Neuronal stem cell (in vitro differentiated cells): Measurements from ENCODE around the gene CCDC187.

Experiments
- DNase-seq: peaks from one replicate; pipeline ENCODE4 v3.0.0-alpha.2; 2013; ENCODE audit warnings: low spot score
- H2AFZ ChIP-seq: one replicate; pipeline ENCODE4 v1.6.1; 2013; ENCODE audit warnings: mild to moderate bottlenecking, low read length, inconsistent platforms
- H2AK5ac ChIP-seq: 2 replicates; pipeline ENCODE4 v1.6.1; 2013; ENCODE audit warnings: low read depth, mild to moderate bottlenecking, inconsistent platforms, low read length, moderate library complexity, mixed read lengths
- H2BK120ac ChIP-seq: 2 replicates; pipeline ENCODE4 v1.6.1; 2013; ENCODE audit warnings: low read depth, mild to moderate bottlenecking, inconsistent platforms, low read length, moderate library complexity, mixed read lengths
- H2BK12ac ChIP-seq: one replicate; pipeline ENCODE4 v1.6.1; 2013; ENCODE audit warnings: low read length, inconsistent platforms
- H2BK15ac ChIP-seq: 2 replicates; pipeline ENCODE4 v1.6.1; 2013; ENCODE audit warnings: mild to moderate bottlenecking, low read length, inconsistent platforms, mixed read lengths
- H2BK5ac ChIP-seq: one replicate; pipeline ENCODE4 v1.6.1; 2013; ENCODE audit warnings: inconsistent platforms, mild to moderate bottlenecking, low read length, moderate library complexity
- H3K14ac ChIP-seq: one replicate; pipeline ENCODE4 v1.6.1; 2013; ENCODE audit warnings: low read length, inconsistent platforms
- H3K18ac ChIP-seq: 2 replicates; pipeline ENCODE4 v1.6.1; 2013; ENCODE audit warnings: low read length, inconsistent platforms
- H3K23ac ChIP-seq: 2 replicates; pipeline ENCODE4 v1.6.1; 2013; ENCODE audit warnings: low read depth, mild to moderate bottlenecking, mixed read lengths, low read length, inconsistent platforms; ENCODE audit not compliant: poor library complexity
- H3K27ac ChIP-seq: replicated peaks from 3 replicates; pipeline ENCODE4 v1.5.1; 2013; ENCODE audit warnings: low read length, inconsistent platforms
- H3K27me3 ChIP-seq, 3 experiments: 2 replicates each; pipeline ENCODE4 v1.6.1; 2013; ENCODE audit warnings: low read length in 3 of 3, mild to moderate bottlenecking in 2 of 3, inconsistent platforms in 1 of 3, low read depth in 1 of 3, mixed read lengths in 1 of 3, moderate library complexity in 1 of 3; ENCODE audit not compliant: control insufficient read depth in 3 of 3, insufficient read depth in 3 of 3
- H3K36me3 ChIP-seq, 2 donors: replicated peaks in 1 of 2; 2 replicates each; pipeline ENCODE4 v1.6.1; 2013; ENCODE audit warnings: low read length in 2 of 2; ENCODE audit not compliant: control insufficient read depth in 2 of 2, insufficient read depth in 2 of 2
- H3K4ac ChIP-seq: 2 replicates; pipeline ENCODE4 v1.6.1; 2013; ENCODE audit warnings: inconsistent platforms, mild to moderate bottlenecking, low read length, moderate library complexity
- H3K4me1 ChIP-seq, 2 donors: 1 replicate in 1 of 2; 2 replicates in 1 of 2; pipeline ENCODE4 v1.6.1; 2013; ENCODE audit warnings: low read length in 2 of 2, low read depth in 1 of 2; ENCODE audit not compliant: control insufficient read depth in 2 of 2, insufficient read depth in 1 of 2
- H3K4me2 ChIP-seq: one replicate; pipeline ENCODE4 v1.6.1; 2013; ENCODE audit warnings: mild to moderate bottlenecking, low read length, inconsistent platforms; ENCODE audit not compliant: insufficient read depth, poor library complexity, severe bottlenecking
- H3K4me3 ChIP-seq, 2 donors: 2 replicates each; pipeline ENCODE4 v1.5.1; 2013; ENCODE audit warnings: low read length in 2 of 2, mild to moderate bottlenecking in 2 of 2, inconsistent platforms in 1 of 2, moderate library complexity in 1 of 2
- H3K79me1 ChIP-seq: one replicate; pipeline ENCODE4 v1.6.1; 2013; ENCODE audit warnings: low read depth, mild to moderate bottlenecking, inconsistent platforms, low read length, moderate library complexity
- H3K9ac ChIP-seq: one replicate; pipeline ENCODE4 v1.6.1; 2013; ENCODE audit warnings: mild to moderate bottlenecking, low read depth, low read length, inconsistent platforms; ENCODE audit not compliant: poor library complexity
- H3K9me3 ChIP-seq, 2 donors: replicated peaks in 1 of 2; 2 replicates each; pipeline versions ENCODE3 to v1.6.1; 2013; ENCODE audit warnings: low read length in 2 of 2, mild to moderate bottlenecking in 2 of 2, inconsistent platforms in 1 of 2, low read depth in 1 of 2, mixed read lengths in 1 of 2, moderate library complexity in 1 of 2; ENCODE audit not compliant: control insufficient read depth in 2 of 2, insufficient read depth in 1 of 2
- H4K8ac ChIP-seq: one replicate; pipeline ENCODE4 v1.6.1; 2013; ENCODE audit warnings: low read depth, mild to moderate bottlenecking, inconsistent platforms, low read length, moderate library complexity
- H4K91ac ChIP-seq: one replicate; pipeline ENCODE4 v1.6.1; 2013; ENCODE audit warnings: low read length, low read depth, mild to moderate bottlenecking, inconsistent platforms; ENCODE audit not compliant: poor library complexity
- WGBS, 2 donors: extraction: QIAGEN DNeasy Blood & Tissue Kit; methylation state at CpG; one replicate each; pipeline ENCODE4 v1.1.7; 2013; ENCODE audit warnings: missing lambda C conversion rate in 2 of 2, mixed read lengths in 1 of 2; ENCODE audit not compliant: insufficient read length in 2 of 2, insufficient replicate concordance in 1 of 2; ENCODE audit errors: extremely low coverage in 2 of 2; 5-methylcytosine and 5-hydroxymethylcytosine counted together

Gene CCDC187

GRCh38 chr9:136306211-136307208, 2.6 kb upstream of the CCDC187 start:
- Histone ChIP-seq H3K9me3 (peaks cover 0 to 14% of the 10 kb centered on the region in 2 donors), H3K4me2 (no peak overlapping the region), H2BK12ac (peak overlapping the region; percentile 92), H4K8ac (peak overlapping the region; percentile 31), H3K36me3 (peaks cover 0 to 4% of the 10 kb centered on the region in 2 donors), H3K9ac (peak overlapping the region; percentile 56), H2BK5ac (peak overlapping the region; percentile 88), H3K23ac (peak overlapping the region; percentile 37), H2AK5ac (peak overlapping the region; percentile 83), H3K14ac (peak overlapping the region; percentile 65), H3K4me3 (no peak overlapping the region), H3K27me3 (peaks cover 0 to 14% (median 6%) of the 10 kb centered on the region in 3 experiments), H2BK15ac (peak overlapping the region; percentile 90), H2BK120ac (no peak overlapping the region), H3K18ac (peak overlapping the region; percentile 71), H3K4ac (peak overlapping the region; percentile 69), H3K4me1 (peaks cover 5 to 8% of the 10 kb centered on the region in 2 donors), H2AFZ (peak overlapping the region; percentile 20), H3K27ac (no peak overlapping the region), H3K79me1 (no peaks in the 10 kb centered on the region), H4K91ac (peak overlapping the region; percentile 64)
- DNase-seq: no peak
- no CpG with 5 or more reads among the region's 34 CpGs for WGBS, 2 donors

- WGBS, 2 donors: no CpG with 5 or more reads among the region's 18 CpGs
- Histone ChIP-seq H3K27ac (no peak overlapping the region), H2BK15ac (peak overlapping the region; percentile 90)
These were observed 1.9 kb upstream of the CCDC187 start for GRCh38 chr9:136305804-136306203.

GRCh38 chr9:136304981-136305380, 1.1 kb upstream of the CCDC187 start:
- Histone ChIP-seq H4K91ac (no peak overlapping the region), H2AFZ (no peak overlapping the region), H2BK12ac (no peak overlapping the region), H3K9ac (no peak overlapping the region), H3K23ac (no peak overlapping the region), H3K4ac (no peak overlapping the region), H3K4me2 (no peak overlapping the region), H2BK120ac (no peak overlapping the region), H3K27ac (no peak overlapping the region), H2BK15ac (peak overlapping the region; percentile 52), H3K18ac (peak overlapping the region; percentile 60), H4K8ac (no peak overlapping the region), H3K4me3 (no peak overlapping the region), H3K36me3 (peaks cover 0 to 4% of the 10 kb centered on the region in 2 donors), H3K4me1 (peaks cover 5 to 8% of the 10 kb centered on the region in 2 donors), H3K27me3 (peaks cover 0 to 14% (median 6%) of the 10 kb centered on the region in 3 experiments), H2AK5ac (peak overlapping the region; percentile 83), H3K79me1 (no peaks in the 10 kb centered on the region), H2BK5ac (peak overlapping the region; percentile 17), H3K9me3 (peaks cover 0 to 14% of the 10 kb centered on the region in 2 donors), H3K14ac (peak overlapping the region; percentile 51)
- DNase-seq: no peak
- no CpG with 5 or more reads among the region's 13 CpGs for WGBS, 2 donors

More at GRCh38 chr9:136305804-136306203, 1.9 kb upstream of the CCDC187 start:
- no peak for DNase-seq
- H2BK120ac ChIP-seq: no peak overlapping the region
- H3K79me1 ChIP-seq: no peaks in the 10 kb centered on the region
- H3K4ac ChIP-seq: no peak overlapping the region
- H3K9me3 ChIP-seq: peaks cover 0 to 14% of the 10 kb centered on the region in 2 donors
- H2BK5ac ChIP-seq: peak overlapping the region; percentile 88
- no peak overlapping the region for H2AFZ ChIP-seq
- H3K14ac ChIP-seq: peak overlapping the region; percentile 4
- peak overlapping the region; percentile 37 for H3K23ac ChIP-seq
- peak overlapping the region; percentile 83 for H2AK5ac ChIP-seq
- peaks cover 0 to 4% of the 10 kb centered on the region in 2 donors for H3K36me3 ChIP-seq
- H3K4me2 ChIP-seq: no peak overlapping the region
- peak overlapping the region; percentile 44 for H3K18ac ChIP-seq
- H3K27me3 ChIP-seq: peaks cover 0 to 14% (median 6%) of the 10 kb centered on the region in 3 experiments
- H3K9ac ChIP-seq: peak overlapping the region; percentile 56
- H3K4me3 ChIP-seq: no peak overlapping the region
- peak overlapping the region; percentile 64 for H4K91ac ChIP-seq
- peak overlapping the region; percentile 9 for H4K8ac ChIP-seq
- H3K4me1 ChIP-seq: peaks cover 5 to 8% of the 10 kb centered on the region in 2 donors
- H2BK12ac ChIP-seq: peak overlapping the region; percentile 92

- peaks cover 0 to 10% of the 10 kb centered on the region in 2 donors for H3K9me3 ChIP-seq
- peaks cover 0 to 14% (median 3%) of the 10 kb centered on the region in 3 experiments for H3K27me3 ChIP-seq
- peak overlapping the region; percentile 58 for H2BK12ac ChIP-seq
- peaks cover 5 to 8% of the 10 kb centered on the region in 2 donors for H3K4me1 ChIP-seq
- no peak overlapping the region for H3K23ac ChIP-seq
- no peaks in the 10 kb centered on the region for H3K79me1 ChIP-seq
- no CpG with 5 or more reads among the region's 10 CpGs for WGBS, 2 donors
- H4K91ac ChIP-seq: no peak overlapping the region
- H3K18ac ChIP-seq: peak overlapping the region; percentile 60
- H3K27ac ChIP-seq: no peak overlapping the region
- peak overlapping the region; percentile 21 for H3K14ac ChIP-seq
- H3K36me3 ChIP-seq: peaks cover 0 to 2% of the 10 kb centered on the region in 2 donors
- no peak overlapping the region for H4K8ac ChIP-seq
- H2BK120ac ChIP-seq: no peak overlapping the region
- H2AFZ ChIP-seq: no peak overlapping the region
- H2BK15ac ChIP-seq: peak overlapping the region; percentile 52
- H2BK5ac ChIP-seq: no peak overlapping the region
- no peak overlapping the region for H3K9ac ChIP-seq
- DNase-seq: no peak
- H3K4me3 ChIP-seq: no peak overlapping the region
- H3K4ac ChIP-seq: no peak overlapping the region
- H3K4me2 ChIP-seq: no peak overlapping the region
- H2AK5ac ChIP-seq: peak overlapping the region; percentile 79
These were observed 562 bp upstream of the CCDC187 start for GRCh38 chr9:136304456-136304855.
